IMR-90 (cell line): ENCODE data around the gene ADGRG6. TPM values are rescaled to one million over a fixed set of nuclear protein-coding genes. Genes with fewer than 3 reads are reported as not detected.

Experiments used
- ATAC-seq: fragments of 200-7000 bp; cut with Tn5 transposase; 2 replicates; pipeline ENCODE4 v1.9.1; 2020; ENCODE audit warnings: low read depth, mild to moderate bottlenecking, moderate library complexity
- BruUV-seq: library from RNA; stranded (reverse); fragments of 400-500 nt; replicated peaks from 2 replicates; lab custom pipeline; 2021; lab: Mats Ljungman, UMichigan
- CTCF ChIA-PET: fragments of 300-600 bp; formaldehyde crosslinking; extraction: SDS; loops from one replicate; lab custom pipeline; 2021; ENCODE audit warnings: antibody characterized with exemption; lab: Yijun Ruan, JAX
- POLR2A ChIA-PET: fragments of 300-600 bp; sonication (Branson Sonifier 250); formaldehyde crosslinking; loops from one replicate; lab custom pipeline; 2022; ENCODE audit warnings: antibody characterized with exemption; ENCODE audit not compliant: unreplicated experiment; lab: Charles Lee
- DNase-seq: peaks from one replicate; pipeline ENCODE4 v3.0.0; 2013
- H2AFZ ChIP-seq: replicated peaks from 2 replicates; pipeline ENCODE3; 2013; ENCODE audit warnings: low read length, mild to moderate bottlenecking; ENCODE audit not compliant: poor library complexity
- H2AK5ac ChIP-seq: 2 replicates; pipeline ENCODE4 v1.6.1; 2013; ENCODE audit warnings: low read depth, low read length, inconsistent platforms
- H2AK9ac ChIP-seq: replicated peaks from 2 replicates; pipeline ENCODE3; 2013; ENCODE audit warnings: mild to moderate bottlenecking, low read depth, low read length, moderate library complexity; ENCODE audit not compliant: poor library complexity
- H2BK120ac ChIP-seq: 2 replicates; pipeline ENCODE4 v1.6.1; 2013; ENCODE audit warnings: low read depth, low read length, inconsistent platforms
- H2BK15ac ChIP-seq: 3 replicates; pipeline ENCODE4 v1.6.1; 2013; ENCODE audit warnings: low read depth, low read length, inconsistent platforms
- H2BK20ac ChIP-seq: 2 replicates; pipeline ENCODE4 v1.6.1; 2013; ENCODE audit warnings: low read depth, mild to moderate bottlenecking, inconsistent platforms, low read length, moderate library complexity
- H2BK5ac ChIP-seq: 2 replicates; pipeline ENCODE4 v1.6.1; 2013; ENCODE audit warnings: mild to moderate bottlenecking, low read depth, low read length, inconsistent platforms; ENCODE audit not compliant: poor library complexity, severe bottlenecking
- H3K14ac ChIP-seq: replicated peaks from 2 replicates; pipeline ENCODE4 v1.6.1; 2013; ENCODE audit warnings: low read depth, low read length, inconsistent platforms
- H3K18ac ChIP-seq: 2 replicates; pipeline ENCODE4 v1.6.1; 2013; ENCODE audit warnings: low read depth, low read length, control low read depth
- H3K23ac ChIP-seq: 2 replicates; pipeline ENCODE4 v1.6.1; 2013; ENCODE audit warnings: low read depth, low read length, inconsistent platforms
- H3K27ac ChIP-seq: 2 replicates; pipeline ENCODE4 v1.5.1; 2013; ENCODE audit warnings: mild to moderate bottlenecking, control low read depth, low read length; ENCODE audit not compliant: insufficient read depth
- H3K27me3 ChIP-seq: 2 replicates; pipeline ENCODE4 v1.6.1; 2013; ENCODE audit warnings: low read length; ENCODE audit not compliant: control insufficient read depth, insufficient read depth
- H3K36me3 ChIP-seq: 2 replicates; pipeline ENCODE4 v1.6.1; 2013; ENCODE audit warnings: low read length, mixed read lengths; ENCODE audit not compliant: control insufficient read depth, insufficient read depth
- H3K4ac ChIP-seq: 2 replicates; pipeline ENCODE4 v1.6.1; 2013; ENCODE audit warnings: low read depth, low read length, inconsistent platforms
- H3K4me1 ChIP-seq: 2 replicates; pipeline ENCODE4 v1.6.1; 2013; ENCODE audit warnings: low read length, mixed read lengths; ENCODE audit not compliant: control insufficient read depth, insufficient read depth
- H3K4me2 ChIP-seq: 2 replicates; pipeline ENCODE4 v1.6.1; 2013; ENCODE audit warnings: low read depth, mild to moderate bottlenecking, control low read depth, low read length, moderate library complexity
- H3K4me3 ChIP-seq: 2 replicates; pipeline ENCODE4 v1.5.1; 2013; ENCODE audit warnings: low read depth, mild to moderate bottlenecking, control low read depth, low read length, moderate library complexity; ENCODE audit not compliant: insufficient read depth
- H3K56ac ChIP-seq: 2 replicates; pipeline ENCODE4 v1.6.1; 2013; ENCODE audit warnings: low read length, inconsistent platforms; ENCODE audit not compliant: insufficient read depth; ENCODE audit errors: extremely low read depth
- H3K79me1 ChIP-seq, 2 experiments: 2 replicates each; pipeline ENCODE4 v1.6.1; 2013; ENCODE audit warnings: low read length in 2 of 2, inconsistent platforms in 1 of 2, low read depth in 1 of 2
- H3K9ac ChIP-seq: 2 replicates; pipeline ENCODE4 v1.6.1; 2013; ENCODE audit warnings: low read depth, low read length, control low read depth
- H3K9me1 ChIP-seq: 2 replicates; pipeline ENCODE4 v1.6.1; 2013; ENCODE audit warnings: low read length, inconsistent platforms; ENCODE audit not compliant: insufficient read depth
- H3K9me3 ChIP-seq: 2 replicates; pipeline ENCODE4 v1.6.1; 2013; ENCODE audit warnings: low read length; ENCODE audit not compliant: control insufficient read depth, insufficient read depth
- H4K20me1 ChIP-seq: 2 replicates; pipeline ENCODE4 v1.6.1; 2013; ENCODE audit warnings: low read length, inconsistent platforms; ENCODE audit not compliant: insufficient read depth
- H4K5ac ChIP-seq: 2 replicates; pipeline ENCODE4 v1.6.1; 2013; ENCODE audit warnings: mild to moderate bottlenecking, low read depth, low read length, control low read depth
- H4K8ac ChIP-seq, 2 experiments: 2 replicates each; pipeline ENCODE4 v1.6.1; 2013; ENCODE audit warnings: low read depth in 2 of 2, low read length in 2 of 2, control low read depth in 1 of 2, inconsistent platforms in 1 of 2
- H4K91ac ChIP-seq: 2 replicates; pipeline ENCODE4 v1.6.1; 2013; ENCODE audit warnings: low read depth, low read length, inconsistent platforms; ENCODE audit not compliant: insufficient read depth
- BHLHE40 ChIP-seq: fragments of 150-350 bp; IDR thresholded peaks from 2 replicates; pipeline ENCODE4 v1.6.1; 2016; ENCODE audit warnings: mild to moderate bottlenecking, low read depth, low read length
- CEBPB ChIP-seq: IDR thresholded peaks from 2 replicates; pipeline ENCODE4 v1.6.1; 2012; ENCODE audit warnings: low read depth, low read length, improper control_type of control experiment
- FOS ChIP-seq: fragments of 150-350 bp; IDR thresholded peaks from 2 replicates; pipeline ENCODE4 v1.6.1; 2016; ENCODE audit warnings: low read depth, low read length
- MAFK ChIP-seq: IDR thresholded peaks from 2 replicates; pipeline ENCODE4 v1.6.1; 2012; ENCODE audit warnings: low read depth, low read length, improper control_type of control experiment
- MAZ ChIP-seq: IDR thresholded peaks from 2 replicates; pipeline ENCODE4 v1.6.1; 2012; ENCODE audit warnings: low read depth, mild to moderate bottlenecking, low read length, improper control_type of control experiment, moderate library complexity, borderline replicate concordance
- WGBS, 2 experiments: methylation state at CpG; one replicate each; pipeline versions ENCODE4 v1.1.5 to v1.1.7; 2013; ENCODE audit warnings: missing lambda C conversion rate in 2 of 2; ENCODE audit not compliant: insufficient read length in 1 of 2; ENCODE audit errors: extremely low coverage in 2 of 2; 5-methylcytosine and 5-hydroxymethylcytosine counted together
- dilution Hi-C: fragments of 300-500 bp; cut with HindIII; formaldehyde crosslinking; loops from one replicate; pipeline ENCODE4 v1.14.3; 2018; ENCODE audit warnings: low sequenced_read_pairs; ENCODE audit not compliant: unreplicated experiment
- in situ Hi-C: fragments of 300-500 bp; cut with MboI; formaldehyde crosslinking; loops from 3 replicates; pipeline ENCODE4 v1.14.3; 2019; ENCODE audit warnings: low sequenced_read_pairs, inconsistent platforms, mixed read lengths
- intact Hi-C: fragments of 100-400 bp; cut with micrococcal nuclease; formaldehyde crosslinking; loops from 2 replicates; pipeline ENCODE4 v1.10.0; 2022
- polyA plus RNA-seq, 3 experiments: library from polyadenylated mRNA; depleted of rRNA; stranded (reverse); fragments of >200 nt; gene quantifications; 2 replicates each; pipeline ENCODE4 v1.2.3, GENCODE V29; 2012; ENCODE audit warnings: low replicate concordance in 1 of 3
- total RNA-seq: library from RNA; depleted of rRNA; stranded (reverse); fragments of >200 nt; gene quantifications from 2 replicates; pipeline ENCODE4 v1.2.3, GENCODE V29; 2012
- TF ChIP-seq, protein P1 (sequence below): fragments of 150-350 bp; IDR thresholded peaks from 2 replicates; pipeline ENCODE4 v1.6.1; 2016; ENCODE audit warnings: low read depth, mild to moderate bottlenecking, low read length, moderate library complexity, borderline replicate concordance

The ADGRG6 gene
- total and polyA plus RNA-seq, 2 of the 4 experiments (the other 2 are of a cell fraction), result 10.0 to 20.3 TPM

DNA sequence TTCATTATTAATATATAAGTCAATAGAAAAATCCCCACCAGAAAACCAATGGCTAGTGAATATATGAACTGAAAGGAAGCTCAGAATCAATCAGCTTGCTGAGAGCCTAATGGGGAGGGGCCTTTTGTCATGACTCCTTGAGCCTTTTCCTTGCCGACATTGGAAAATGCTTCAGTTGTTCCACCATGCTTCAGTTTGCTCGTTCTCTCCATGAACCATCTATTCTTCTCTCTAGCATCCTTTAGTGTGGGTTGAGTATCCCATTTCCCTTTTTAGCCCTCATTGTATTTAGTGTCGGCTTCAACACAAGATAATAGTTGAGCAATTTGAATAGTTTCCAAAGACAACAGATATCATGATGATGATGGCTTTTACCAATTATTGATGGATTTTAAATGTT is 139.9 kb downstream of the ADGRG6 start:
- intact Hi-C loops, result no loop called here

More for the DNA sequence above, 139.9 kb downstream of the ADGRG6 start:
- no peak overlapping the region for H3K27ac ChIP-seq
- H2AK9ac ChIP-seq, result no peak overlapping the region
- CTCF ChIA-PET, result interaction anchor here (0.7 kb wide), 1 partner anchor 515 kb away, joined by 3 read pairs; no protein-coding TSS in a partner anchor
- in situ Hi-C loops (no loop called here), dilution Hi-C loops (no loop called here)
- H2AFZ ChIP-seq, result no peak overlapping the region
- H3K36me3 ChIP-seq, result peaks cover 4% of the 10 kb centered on the region; the same call in 1 of the 2 replicates
- H2BK20ac ChIP-seq, result no peak overlapping the region
- H4K91ac ChIP-seq, result no peak overlapping the region
- H3K23ac ChIP-seq, result no peak overlapping the region
- ATAC-seq (no peak), DNase-seq (no peak)
- POLR2A ChIA-PET, result no interaction called here
- H3K9me3 ChIP-seq, result no peaks in the 10 kb centered on the region
- no TSS peak for BruUV-seq
- H3K79me1 ChIP-seq, result no peaks in the 10 kb centered on the region
- WGBS, 2 experiments, result no CpG with 5 or more reads among the region's 3 CpGs
- H2BK5ac ChIP-seq, result no peak overlapping the region
- H4K5ac ChIP-seq, result no peak overlapping the region
- no peak for TF ChIP-seq MAFK
- no peak for TF ChIP-seq BHLHE40
- TF ChIP-seq, protein P1, sequence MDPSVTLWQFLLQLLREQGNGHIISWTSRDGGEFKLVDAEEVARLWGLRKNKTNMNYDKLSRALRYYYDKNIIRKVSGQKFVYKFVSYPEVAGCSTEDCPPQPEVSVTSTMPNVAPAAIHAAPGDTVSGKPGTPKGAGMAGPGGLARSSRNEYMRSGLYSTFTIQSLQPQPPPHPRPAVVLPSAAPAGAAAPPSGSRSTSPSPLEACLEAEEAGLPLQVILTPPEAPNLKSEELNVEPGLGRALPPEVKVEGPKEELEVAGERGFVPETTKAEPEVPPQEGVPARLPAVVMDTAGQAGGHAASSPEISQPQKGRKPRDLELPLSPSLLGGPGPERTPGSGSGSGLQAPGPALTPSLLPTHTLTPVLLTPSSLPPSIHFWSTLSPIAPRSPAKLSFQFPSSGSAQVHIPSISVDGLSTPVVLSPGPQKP, result no peak
- no peak for TF ChIP-seq CEBPB
- no peak for TF ChIP-seq FOS
- TF ChIP-seq MAZ, result no peak
- 0 out of 2 replicates have a peak, but pooled peaks cover 4% of the 10 kb centered on the region for H3K9me1 ChIP-seq
- H3K27me3 ChIP-seq, result no peaks in the 10 kb centered on the region
- H2AK5ac ChIP-seq, result no peak overlapping the region
- no peak overlapping the region for H3K9ac ChIP-seq
- H3K4me2 ChIP-seq, result no peak overlapping the region
- H3K4ac ChIP-seq, result no peak overlapping the region
- no peak overlapping the region for H4K8ac ChIP-seq
- H3K4me3 ChIP-seq, result no peak overlapping the region
- no peak overlapping the region for H3K14ac ChIP-seq
- peaks cover 3% of the 10 kb centered on the region for H3K4me1 ChIP-seq
- H2BK15ac ChIP-seq, result no peak overlapping the region
- no peaks in the 10 kb centered on the region for H4K20me1 ChIP-seq
- H3K56ac ChIP-seq, result no peak overlapping the region
- no peak overlapping the region for H2BK120ac ChIP-seq
- H3K18ac ChIP-seq, result no peak overlapping the region
